H1 (cell line): Measurements from ENCODE around the gene SHMT1. TPM values are rescaled to one million over a fixed set of nuclear protein-coding genes. Genes with fewer than 3 reads are reported as not detected.

Experiments
- CTCF ChIA-PET: fragments of 300-600 bp; sonication (Branson Sonifier 250); formaldehyde crosslinking; loops from one replicate; lab custom pipeline; 2021; ENCODE audit not compliant: partially characterized antibody; lab: Charles Lee
- POLR2A ChIA-PET: fragments of 300-600 bp; sonication (Branson Sonifier 250); formaldehyde crosslinking; loops from one replicate; lab custom pipeline; 2021; ENCODE audit warnings: inconsistent platforms; ENCODE audit not compliant: partially characterized antibody; lab: Charles Lee
- DNase-seq, 2 experiments: peaks; one replicate each; pipeline versions ENCODE4 v3.0.0 to v3.0.0-alpha.2; 2010 to 2022; ENCODE audit warnings: low spot score in 2 of 2, low read depth in 1 of 2, mixed read lengths in 1 of 2
- FAIRE-seq: peaks from 2 replicates; lab custom pipeline; 2011; peaks lifted over from hg19 to GRCh38; lab: Jason Lieb, UNC
- H2AFZ ChIP-seq: 2 replicates; pipeline ENCODE4 v1.8.1; 2012; ENCODE audit warnings: low read length, inconsistent platforms
- H2AK5ac ChIP-seq: 2 replicates; pipeline ENCODE4 v1.6.1; 2013; ENCODE audit warnings: low read depth, low read length
- H2BK120ac ChIP-seq: replicated peaks from 2 replicates; pipeline ENCODE3; 2013; ENCODE audit warnings: low read depth, low read length, inconsistent platforms
- H2BK12ac ChIP-seq: 2 replicates; pipeline ENCODE4 v1.6.1; 2013; ENCODE audit warnings: low read depth, low read length
- H2BK15ac ChIP-seq: 2 replicates; pipeline ENCODE4 v1.6.1; 2013; ENCODE audit warnings: low read length
- H2BK20ac ChIP-seq: 2 replicates; pipeline ENCODE4 v1.6.1; 2013; ENCODE audit warnings: low read length
- H2BK5ac ChIP-seq: 2 replicates; pipeline ENCODE4 v1.6.1; 2013; ENCODE audit warnings: low read depth, low read length
- H3K14ac ChIP-seq: 2 replicates; pipeline ENCODE4 v1.6.1; 2013; ENCODE audit warnings: inconsistent platforms; ENCODE audit not compliant: insufficient read length
- H3K18ac ChIP-seq: 2 replicates; pipeline ENCODE4 v1.6.1; 2013; ENCODE audit warnings: low read length; ENCODE audit errors: extremely low read depth
- H3K23ac ChIP-seq: 2 replicates; pipeline ENCODE4 v1.6.1; 2013; ENCODE audit warnings: inconsistent platforms; ENCODE audit not compliant: insufficient read length
- H3K23me2 ChIP-seq: 2 replicates; pipeline ENCODE4 v1.6.1; 2013; ENCODE audit warnings: low read depth, low read length
- H3K27ac ChIP-seq: 2 replicates; pipeline ENCODE4 v1.6.1; 2011; ENCODE audit warnings: low read depth, low read length, inconsistent platforms
- H3K27me3 ChIP-seq, 4 experiments: replicated peaks in 1 of 4; 1 replicate in 1 of 4; 2 replicates in 3 of 4; pipeline versions ENCODE4 v1.6.1 to v1.8.1; 2011 to 2013; ENCODE audit warnings: low read length in 3 of 4, mild to moderate bottlenecking in 3 of 4, inconsistent platforms in 2 of 4, mixed read lengths in 2 of 4, moderate library complexity in 1 of 4; ENCODE audit not compliant: control insufficient read depth in 3 of 4, insufficient read depth in 3 of 4; ENCODE audit errors: extremely low read depth in 1 of 4
- H3K36me3 ChIP-seq, 4 experiments: 2 replicates each; pipeline versions ENCODE4 v1.6.1 to v1.8.1; 2011 to 2013; ENCODE audit warnings: mild to moderate bottlenecking in 4 of 4, low read length in 3 of 4, moderate library complexity in 2 of 4, control low read depth in 1 of 4, inconsistent platforms in 1 of 4; ENCODE audit not compliant: insufficient read depth in 4 of 4, control insufficient read depth in 2 of 4
- H3K4ac ChIP-seq: replicated peaks from 2 replicates; pipeline ENCODE3; 2013; ENCODE audit warnings: low read length, low read depth, mixed read lengths, inconsistent platforms; ENCODE audit not compliant: insufficient read length
- H3K4me1 ChIP-seq, 4 experiments: replicated peaks in 1 of 4; 1 replicate in 1 of 4; 2 replicates in 3 of 4; pipeline versions ENCODE4 v1.6.1 to v1.8.1; 2011 to 2013; ENCODE audit warnings: low read length in 3 of 4, inconsistent platforms in 2 of 4, mixed read lengths in 1 of 4; ENCODE audit not compliant: insufficient read depth in 4 of 4, control insufficient read depth in 3 of 4
- H3K4me2 ChIP-seq, 2 experiments: 2 replicates each; pipeline versions ENCODE4 v1.6.1 to v1.8.1; 2011 to 2013; ENCODE audit warnings: low read depth in 2 of 2, low read length in 2 of 2, control low read depth in 1 of 2, inconsistent platforms in 1 of 2, mild to moderate bottlenecking in 1 of 2; ENCODE audit not compliant: insufficient read depth in 1 of 2
- H3K4me3 ChIP-seq, 4 experiments: fragments of 200-600, 300-600 bp in 1 of 4; sonication (generic), shearing (Covaris generic), sonication (Bioruptor Twin) in 1 of 4; 2 replicates each; pipeline versions ENCODE4 v1.5.1 to v1.8.1; 2011 to 2016; ENCODE audit warnings: low read length in 4 of 4, low read depth in 3 of 4, control low read depth in 2 of 4, inconsistent platforms in 2 of 4, mild to moderate bottlenecking in 2 of 4, mixed read lengths in 1 of 4, moderate library complexity in 1 of 4; ENCODE audit not compliant: insufficient read depth in 2 of 4; ENCODE audit errors: extremely low read depth in 1 of 4
- H3K56ac ChIP-seq: replicated peaks from 2 replicates; pipeline ENCODE3; 2013; ENCODE audit warnings: low read depth, mild to moderate bottlenecking, mixed read lengths, low read length, inconsistent platforms; ENCODE audit not compliant: insufficient read length
- H3K79me1 ChIP-seq: 2 replicates; pipeline ENCODE4 v1.6.1; 2013; ENCODE audit warnings: low read depth, low read length, control low read depth
- H3K79me2 ChIP-seq, 2 experiments: 2 replicates each; pipeline versions ENCODE4 v1.6.1 to v1.8.1; 2012 to 2013; ENCODE audit warnings: low read length in 2 of 2, mild to moderate bottlenecking in 2 of 2, inconsistent platforms in 1 of 2; ENCODE audit not compliant: insufficient read depth in 2 of 2, control insufficient read depth in 1 of 2
- H3K9ac ChIP-seq, 4 experiments: replicated peaks in 1 of 4; 1 replicate in 1 of 4; 2 replicates in 3 of 4; pipeline versions ENCODE4 v1.6.1 to v1.8.1; 2011 to 2013; ENCODE audit warnings: low read depth in 3 of 4, low read length in 3 of 4, control low read depth in 2 of 4, mild to moderate bottlenecking in 2 of 4, moderate library complexity in 2 of 4, inconsistent platforms in 1 of 4; ENCODE audit errors: extremely low read depth in 1 of 4
- H3K9me3 ChIP-seq, 2 experiments: 2 replicates each; pipeline versions ENCODE4 v1.6.1 to v1.8.1; 2012 to 2013; ENCODE audit warnings: mild to moderate bottlenecking in 2 of 2, moderate library complexity in 2 of 2, control low read depth in 1 of 2, inconsistent platforms in 1 of 2, low read depth in 1 of 2, low read length in 1 of 2, mixed read lengths in 1 of 2; ENCODE audit not compliant: insufficient read depth in 2 of 2
- H4K20me1 ChIP-seq, 2 experiments: replicated peaks in 1 of 2; 2 replicates each; pipeline versions ENCODE3 to v1.8.1; 2011 to 2013; ENCODE audit warnings: inconsistent platforms in 2 of 2, low read length in 2 of 2, mild to moderate bottlenecking in 1 of 2; ENCODE audit not compliant: insufficient read depth in 2 of 2, control insufficient read depth in 1 of 2
- H4K5ac ChIP-seq: 2 replicates; pipeline ENCODE4 v1.6.1; 2013; ENCODE audit warnings: low read length, low read depth, mixed read lengths, inconsistent platforms; ENCODE audit not compliant: insufficient read length
- H4K8ac ChIP-seq: 2 replicates; pipeline ENCODE4 v1.8.0; 2013; ENCODE audit warnings: mild to moderate bottlenecking, moderate library complexity, low read length, inconsistent platforms; ENCODE audit not compliant: insufficient read depth; ENCODE audit errors: extremely low read depth
- H4K91ac ChIP-seq: replicated peaks from 2 replicates; pipeline ENCODE3; 2013; ENCODE audit warnings: low read length, mixed read lengths, inconsistent platforms; ENCODE audit not compliant: insufficient read length
- BRCA1 ChIP-seq: IDR thresholded peaks from 2 replicates; pipeline ENCODE4 v1.6.1; 2012; ENCODE audit warnings: low read depth, low read length, improper control_type of control experiment
- CBX5 ChIP-seq: fragments of 300-800, 300-1000 bp; sonication (generic); IDR thresholded peaks from 2 replicates; pipeline ENCODE4 v1.7.1; 2016; ENCODE audit warnings: antibody characterized with exemption, low read length, low read depth
- CHD1 ChIP-seq: IDR thresholded peaks from 2 replicates; pipeline ENCODE4 v1.6.1; 2012; ENCODE audit warnings: low read depth, low read length, improper control_type of control experiment
- CHD2 ChIP-seq: IDR thresholded peaks from 2 replicates; pipeline ENCODE4 v1.6.1; 2012; ENCODE audit warnings: low read length, improper control_type of control experiment
- CREB1 ChIP-seq: IDR thresholded peaks from 2 replicates; pipeline ENCODE4 v1.6.1; 2012; ENCODE audit warnings: inconsistent platforms
- GTF2F1 ChIP-seq: IDR thresholded peaks from 2 replicates; pipeline ENCODE4 v1.6.1; 2012; ENCODE audit warnings: low read depth, low read length, improper control_type of control experiment, borderline replicate concordance
- JUN ChIP-seq: IDR thresholded peaks from 2 replicates; pipeline ENCODE4 v1.6.1; 2011; ENCODE audit warnings: low read depth, mild to moderate bottlenecking, improper control_type of control experiment, low read length
- KDM5A ChIP-seq: fragments of 200-600 bp; IDR thresholded peaks from 2 replicates; pipeline ENCODE4 v1.7.1; 2012; ENCODE audit warnings: mild to moderate bottlenecking, low read length, inconsistent platforms, mixed read lengths
- NANOG ChIP-seq: IDR thresholded peaks from 2 replicates; pipeline ENCODE4 v1.6.1; 2011; ENCODE audit warnings: low read length, low read depth, mild to moderate bottlenecking, inconsistent platforms; ENCODE audit not compliant: insufficient read depth, poor library complexity, severe bottlenecking
- SP1 ChIP-seq: IDR thresholded peaks from 2 replicates; pipeline ENCODE4 v1.6.1; 2011; ENCODE audit warnings: low read depth, low read length
- TEAD4 ChIP-seq: IDR thresholded peaks from 2 replicates; pipeline ENCODE4 v1.6.1; 2012; ENCODE audit warnings: low read depth, low read length, inconsistent platforms, mixed read lengths
- whole genome bisulfite sequencing, 2 experiments: shearing (Covaris generic) in 1 of 2; methylation state at CpG; one replicate each; pipeline versions ENCODE4 v1.1.6 to v1.1.7; 2013 to 2015; ENCODE audit warnings: low lambda C conversion rate in 2 of 2, mixed read lengths in 2 of 2, inconsistent platforms in 1 of 2, low coverage in 1 of 2, missing lambda C conversion rate in 1 of 2; ENCODE audit not compliant: insufficient replicate concordance in 2 of 2, insufficient coverage in 1 of 2, insufficient read length in 1 of 2; ENCODE audit errors: extremely low coverage in 1 of 2, missing lambda C conversion rate in 1 of 2; 5-methylcytosine and 5-hydroxymethylcytosine counted together
- polyA plus RNA-seq, 7 experiments: library from polyadenylated mRNA; depleted of rRNA in 3 of 7; stranded (reverse) in 5 of 7; unstranded in 2 of 7; fragments of >200 nt in 5 of 7; fragments of 200-250 nt in 2 of 7; gene quantifications; 1 replicate in 5 of 7; 2 replicates in 1 of 7; 4 replicates in 1 of 7; pipeline versions ENCODE4 v1.2.1 to v1.2.3, GENCODE V29; 2011 to 2013; ENCODE audit warnings: missing spikeins in 2 of 7, mixed read lengths in 2 of 7
- total RNA-seq: library from RNA; stranded (reverse); fragmentation: NEBNext Ultra II Directional; extraction: Animal tissue kit (Norgen Biotek cat#: 25700); gene quantifications from 2 replicates; pipeline ENCODE4 v1.2.1, GENCODE V29; 2021

The SHMT1 gene
- total and polyA plus RNA-seq, 2 of the 8 experiments (the other 6 are each of a cell fraction or from before 2014, with no cell fraction given), result 30.7 to 39.3 TPM

DNA sequence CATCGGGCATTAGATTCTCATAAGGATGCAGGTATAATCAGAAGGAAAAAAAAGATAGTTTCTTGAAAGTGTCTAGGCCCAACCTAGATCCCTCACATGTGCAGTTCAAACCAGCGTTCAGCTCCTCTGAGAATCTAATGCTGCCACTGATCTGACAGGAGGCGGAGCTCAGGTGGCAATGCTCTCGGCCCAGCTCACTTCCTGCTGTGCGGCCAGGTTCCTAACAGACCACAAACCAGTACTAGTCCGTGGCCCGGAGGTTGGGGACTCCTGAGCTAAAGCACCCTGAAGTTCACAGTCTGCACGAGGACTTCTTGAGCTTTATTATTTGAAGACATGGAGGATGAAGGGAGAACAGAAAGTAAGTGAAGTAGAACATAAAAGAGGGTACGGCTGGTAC, 31.5 kb downstream of the SHMT1 start:
- H3K9ac ChIP-seq, result no peak overlapping the region

More for the DNA sequence above, 31.5 kb downstream of the SHMT1 start:
- Histone ChIP-seq H3K36me3 (peaks cover 27 to 60% (median 38%) of the 10 kb centered on the region in 4 experiments), H2BK15ac (no peak overlapping the region), H3K4me1 (no peaks in the 10 kb centered on the region), H3K79me1 (no peaks in the 10 kb centered on the region; the same call in 1 of the 2 replicates), H2AFZ (no peak overlapping the region), H4K5ac (no peak overlapping the region), H2AK5ac (no peak overlapping the region), H3K79me2 (no peaks in the 10 kb centered on the region), H3K18ac (no peak overlapping the region), H4K8ac (no peak overlapping the region), H3K4ac (no peak overlapping the region), H4K91ac (no peak overlapping the region), H3K23ac (no peak overlapping the region), H2BK12ac (no peak overlapping the region), H2BK20ac (no peak overlapping the region), H3K23me2 (no peaks in the 10 kb centered on the region), H3K4me2 (no peak overlapping the region), H3K4me3 (no peak overlapping the region), H3K56ac (no peak overlapping the region), H2BK120ac (no peak overlapping the region), H4K20me1 (peaks cover 4% of the 10 kb centered on the region in 2 experiments), H3K27ac (no peak overlapping the region), H3K14ac (no peak overlapping the region), H3K27me3 (no peaks in the 10 kb centered on the region), H3K9me3 (no peaks in the 10 kb centered on the region), H2BK5ac (no peak overlapping the region)
- POLR2A ChIA-PET, result interaction anchor here (0.8 to 6.3 kb wide), 6 partner anchors 12 to 152 kb away, joined by 3 to 52 read pairs (median 6); partner anchors contain the start of genes SHMT1, SMCR8 and TOP3A
- CTCF ChIA-PET, result interaction anchor here (0.8 to 7.6 kb wide), 3 partner anchors 8 to 44 kb away, joined by 3 to 58 read pairs (median 4); no protein-coding TSS in a partner anchor
- TF ChIP-seq KDM5A, result no peak
- TF ChIP-seq GTF2F1, result no peak
- TF ChIP-seq JUN, result no peak
- TF ChIP-seq BRCA1, result no peak
- TF ChIP-seq CHD2, result no peak
- TF ChIP-seq CREB1, result no peak
- no peak for TF ChIP-seq SP1
- no peak for TF ChIP-seq NANOG
- TF ChIP-seq TEAD4, result no peak
- TF ChIP-seq CBX5, result no peak
- TF ChIP-seq CHD1, result no peak
- 92% methylated on average over 9 of the region's 9 CpGs; no CpG with 5 or more reads in 1 of the 2 experiments for WGBS, 2 experiments
- DNase-seq (no peak), FAIRE-seq (no peak)
